Coronary artery (tissue), 2 donors: Measurements from ENCODE around the gene DIS3L2.
"Not testable (repeated sequence)": the region's sequence is repeated elsewhere in the genome, so short reads cannot be mapped to it uniquely, and the experiment has no call there.

Experiments
- DNase-seq: peaks from one replicate; pipeline ENCODE4 v3.0.0-alpha.2; 2017; ENCODE audit warnings: low spot score
- H3K27ac ChIP-seq, 2 donors: fragments of 200-600 bp; sonication (generic); one replicate each; pipeline ENCODE4 v1.5.1; 2016 to 2019
- H3K4me3 ChIP-seq: fragments of 200-600 bp; sonication (generic); 2 replicates; pipeline ENCODE4 v1.5.1; 2016; ENCODE audit warnings: mild to moderate bottlenecking, moderate library complexity
- TF ChIP-seq, protein P1 (sequence below): fragments of 200-600 bp; sonication (generic); IDR thresholded peaks from one replicate; pipeline ENCODE4 v1.5.1; 2019; ENCODE audit warnings: antibody characterized with exemption

The DIS3L2 gene

DNA sequence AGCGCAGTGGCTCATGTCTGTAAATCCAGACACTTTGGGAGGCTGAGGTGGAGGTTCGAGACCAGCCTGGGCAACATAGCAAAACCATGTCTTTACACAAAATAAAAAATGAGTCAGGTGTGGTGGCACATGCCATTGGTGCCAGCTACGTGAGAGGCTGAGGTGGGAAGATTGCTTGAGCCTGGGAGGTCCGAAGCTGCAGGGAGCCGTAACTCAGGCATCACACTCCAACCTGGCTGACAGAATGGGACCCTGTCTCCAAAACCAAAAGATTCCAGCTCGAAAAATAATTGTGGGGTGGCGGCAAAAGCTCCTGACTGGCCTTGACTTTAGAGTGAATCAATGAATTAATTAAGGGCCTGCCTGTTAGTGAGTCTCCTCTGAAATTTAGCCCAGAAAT, 415.8 kb downstream of the DIS3L2 start:
- Histone ChIP-seq H3K4me3 (no peak overlapping the region), H3K27ac (no peak overlapping the region)
- no peak for DNase-seq
- TF ChIP-seq, protein P1, sequence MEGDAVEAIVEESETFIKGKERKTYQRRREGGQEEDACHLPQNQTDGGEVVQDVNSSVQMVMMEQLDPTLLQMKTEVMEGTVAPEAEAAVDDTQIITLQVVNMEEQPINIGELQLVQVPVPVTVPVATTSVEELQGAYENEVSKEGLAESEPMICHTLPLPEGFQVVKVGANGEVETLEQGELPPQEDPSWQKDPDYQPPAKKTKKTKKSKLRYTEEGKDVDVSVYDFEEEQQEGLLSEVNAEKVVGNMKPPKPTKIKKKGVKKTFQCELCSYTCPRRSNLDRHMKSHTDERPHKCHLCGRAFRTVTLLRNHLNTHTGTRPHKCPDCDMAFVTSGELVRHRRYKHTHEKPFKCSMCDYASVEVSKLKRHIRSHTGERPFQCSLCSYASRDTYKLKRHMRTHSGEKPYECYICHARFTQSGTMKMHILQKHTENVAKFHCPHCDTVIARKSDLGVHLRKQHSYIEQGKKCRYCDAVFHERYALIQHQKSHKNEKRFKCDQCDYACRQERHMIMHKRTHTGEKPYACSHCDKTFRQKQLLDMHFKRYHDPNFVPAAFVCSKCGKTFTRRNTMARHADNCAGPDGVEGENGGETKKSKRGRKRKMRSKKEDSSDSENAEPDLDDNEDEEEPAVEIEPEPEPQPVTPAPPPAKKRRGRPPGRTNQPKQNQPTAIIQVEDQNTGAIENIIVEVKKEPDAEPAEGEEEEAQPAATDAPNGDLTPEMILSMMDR, result no peak

DNA sequence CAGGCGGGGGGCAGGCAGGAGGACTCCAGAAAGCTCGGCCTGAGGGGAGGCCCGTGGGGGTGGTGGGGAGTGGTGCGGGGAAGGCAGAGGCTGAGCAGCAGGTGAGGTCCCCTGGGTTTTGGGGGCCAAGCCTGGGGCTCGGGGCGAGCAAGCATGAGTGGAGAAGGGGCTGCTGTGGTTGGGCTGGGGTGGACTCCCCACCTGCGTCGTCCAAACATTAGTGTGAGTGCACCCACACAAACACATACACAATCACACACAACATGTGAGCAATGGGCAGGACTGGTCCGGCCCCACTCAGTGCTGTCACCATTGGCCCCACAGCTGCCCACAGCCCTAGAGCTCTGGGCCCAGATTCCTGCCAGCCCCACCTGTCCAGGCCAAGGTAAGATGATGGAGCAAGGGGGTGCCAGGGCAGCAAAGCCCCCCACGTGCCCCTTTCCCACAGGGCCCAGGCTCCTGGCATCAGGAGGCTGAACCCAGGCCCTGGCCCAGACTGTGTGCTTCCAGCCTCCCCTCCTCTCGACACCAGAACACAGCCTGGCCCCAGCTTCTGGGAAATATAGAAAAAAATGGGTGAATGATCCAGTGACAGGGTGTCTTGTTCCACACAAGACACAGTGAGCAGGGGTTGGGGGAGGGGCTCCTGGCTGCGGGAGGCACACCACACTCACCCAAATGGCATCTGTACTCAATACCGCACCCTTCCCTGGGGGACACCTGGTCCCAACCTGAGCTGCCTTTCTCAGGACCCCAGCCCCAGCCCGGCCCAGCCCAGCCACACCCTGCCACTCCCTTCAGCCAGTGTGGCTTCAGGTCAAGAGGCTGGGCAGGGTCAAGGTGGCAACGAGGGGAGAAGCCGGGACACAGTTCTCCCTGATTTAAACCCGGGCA, 416.6 kb downstream of the DIS3L2 start:
- TF ChIP-seq, protein P1, result no peak
- Histone ChIP-seq H3K27ac (no peak overlapping the region), H3K4me3 (no peak overlapping the region)
- no peak for DNase-seq

DNA sequence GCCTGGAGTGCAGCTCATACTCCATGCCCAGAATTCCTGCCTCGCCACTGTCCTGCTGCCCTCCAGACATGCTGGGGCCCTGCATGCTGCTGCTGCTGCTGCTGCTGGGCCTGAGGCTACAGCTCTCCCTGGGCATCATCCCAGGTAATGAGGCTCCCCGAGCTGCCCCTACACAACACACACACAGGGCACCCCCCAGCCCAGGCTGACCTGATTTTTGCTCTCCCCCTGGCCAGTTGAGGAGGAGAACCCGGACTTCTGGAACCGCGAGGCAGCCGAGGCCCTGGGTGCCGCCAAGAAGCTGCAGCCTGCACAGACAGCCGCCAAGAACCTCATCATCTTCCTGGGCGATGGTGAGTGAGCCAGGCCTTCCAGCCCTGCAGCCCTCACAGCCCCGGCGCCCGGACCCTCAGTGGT, 417.2 kb downstream of the DIS3L2 start, which contains the start of gene ALPP:
TSS of gene ALPP (plus strand) at position 17 of the 417 bp plus-strand sequence. CDS start at position 69, 52 bp downstream.
- not testable (repeated sequence) for H3K4me3 ChIP-seq, DNase-seq, H3K27ac ChIP-seq

DNA sequence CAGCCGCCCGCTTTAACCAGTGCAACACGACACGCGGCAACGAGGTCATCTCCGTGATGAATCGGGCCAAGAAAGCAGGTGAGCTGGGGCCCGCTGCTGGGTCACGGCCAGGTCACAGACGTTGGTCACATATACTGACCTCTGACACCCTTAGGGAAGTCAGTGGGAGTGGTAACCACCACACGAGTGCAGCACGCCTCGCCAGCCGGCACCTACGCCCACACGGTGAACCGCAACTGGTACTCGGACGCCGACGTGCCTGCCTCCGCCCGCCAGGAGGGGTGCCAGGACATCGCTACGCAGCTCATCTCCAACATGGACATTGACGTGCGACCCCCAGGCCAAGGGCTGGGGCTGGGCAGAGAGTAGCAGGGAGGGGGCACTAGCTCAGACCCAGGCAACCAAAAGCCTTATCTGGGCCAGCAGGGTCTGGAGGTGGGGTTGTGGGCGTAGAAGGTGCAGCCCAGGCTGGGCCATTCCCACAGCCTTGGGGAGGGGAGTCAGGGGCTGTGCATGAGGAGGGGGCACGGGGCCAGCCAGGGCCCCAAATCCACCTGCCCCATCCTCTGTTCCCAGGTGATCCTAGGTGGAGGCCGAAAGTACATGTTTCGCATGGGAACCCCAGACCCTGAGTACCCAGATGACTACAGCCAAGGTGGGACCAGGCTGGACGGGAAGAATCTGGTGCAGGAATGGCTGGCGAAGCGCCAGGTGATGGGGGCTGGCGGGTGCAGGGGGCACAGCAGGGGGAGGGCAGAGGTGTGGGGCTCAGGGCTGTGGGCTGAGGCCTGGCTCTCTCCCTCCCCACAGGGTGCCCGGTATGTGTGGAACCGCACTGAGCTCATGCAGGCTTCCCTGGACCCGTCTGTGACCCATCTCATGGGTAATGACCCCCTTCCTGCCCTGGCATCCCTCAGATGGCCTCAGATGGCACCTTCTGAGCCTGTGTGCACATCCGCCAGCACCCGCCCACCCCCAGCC, 418.4 kb downstream of the DIS3L2 start:
- DNase-seq, H3K27ac ChIP-seq, H3K4me3 ChIP-seq: not testable (repeated sequence)

DNA sequence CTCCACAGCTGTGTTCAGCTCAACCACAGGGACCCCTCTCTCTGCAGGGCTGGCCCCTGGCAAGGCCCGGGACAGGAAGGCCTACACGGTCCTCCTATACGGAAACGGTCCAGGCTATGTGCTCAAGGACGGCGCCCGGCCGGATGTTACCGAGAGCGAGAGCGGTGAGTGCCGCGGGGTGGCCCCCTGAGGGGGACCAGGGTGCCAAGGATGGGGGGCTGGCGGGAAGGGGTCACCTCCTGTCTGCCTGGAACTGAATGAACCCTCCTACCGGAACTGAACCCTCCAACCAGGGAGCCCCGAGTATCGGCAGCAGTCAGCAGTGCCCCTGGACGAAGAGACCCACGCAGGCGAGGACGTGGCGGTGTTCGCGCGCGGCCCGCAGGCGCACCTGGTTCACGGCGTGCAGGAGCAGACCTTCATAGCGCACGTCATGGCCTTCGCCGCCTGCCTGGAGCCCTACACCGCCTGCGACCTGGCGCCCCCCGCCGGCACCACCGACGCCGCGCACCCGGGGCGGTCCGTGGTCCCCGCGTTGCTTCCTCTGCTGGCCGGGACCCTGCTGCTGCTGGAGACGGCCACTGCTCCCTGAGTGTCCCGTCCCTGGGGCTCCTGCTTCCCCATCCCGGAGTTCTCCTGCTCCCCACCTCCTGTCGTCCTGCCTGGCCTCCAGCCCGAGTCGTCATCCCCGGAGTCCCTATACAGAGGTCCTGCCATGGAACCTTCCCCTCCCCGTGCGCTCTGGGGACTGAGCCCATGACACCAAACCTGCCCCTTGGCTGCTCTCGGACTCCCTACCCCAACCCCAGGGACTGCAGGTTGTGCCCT, 419.9 kb downstream of the DIS3L2 start:
- H3K4me3 ChIP-seq, DNase-seq, H3K27ac ChIP-seq: not testable (repeated sequence)

DNA sequence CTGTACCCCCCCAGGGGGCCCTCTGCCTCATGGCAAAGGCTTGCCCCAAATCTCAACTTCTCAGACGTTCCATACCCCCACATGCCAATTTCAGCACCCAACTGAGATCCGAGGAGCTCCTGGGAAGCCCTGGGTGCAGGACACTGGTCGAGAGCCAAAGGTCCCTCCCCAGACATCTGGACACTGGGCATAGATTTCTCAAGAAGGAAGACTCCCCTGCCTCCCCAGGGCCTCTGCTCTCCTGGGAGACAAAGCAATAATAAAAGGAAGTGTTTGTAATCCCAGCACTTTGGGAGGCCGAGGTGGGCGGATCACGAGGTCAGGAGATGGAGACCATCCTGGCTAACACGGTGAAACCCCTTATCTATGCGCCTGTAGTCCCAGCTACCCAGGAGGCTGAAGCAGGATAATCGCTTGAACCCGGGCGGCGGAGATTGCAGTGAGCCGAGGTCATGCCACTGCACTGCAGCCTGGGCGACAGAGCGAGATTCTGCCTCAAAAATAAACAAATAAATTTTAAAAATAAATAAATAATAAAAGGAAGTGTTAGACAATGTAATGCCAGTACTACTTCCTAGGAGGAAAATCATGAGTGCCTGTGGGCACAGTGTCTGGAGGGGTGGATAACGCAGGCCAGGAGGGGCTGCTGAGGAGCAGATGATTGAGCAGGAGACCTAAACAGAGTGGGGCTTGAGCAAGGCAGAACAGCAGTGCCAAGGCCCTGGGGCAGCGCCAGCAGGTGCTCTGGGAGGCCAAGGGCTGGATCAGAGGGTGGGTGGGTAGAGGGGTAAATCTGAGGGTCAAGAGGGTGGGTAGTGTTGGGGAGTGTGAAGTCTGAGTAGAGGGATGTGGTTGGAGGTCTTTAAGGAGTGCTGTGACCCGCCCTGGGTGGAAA, 421.1 kb downstream of the DIS3L2 start:
- H3K27ac ChIP-seq, result no peak overlapping the region
- TF ChIP-seq, protein P1, result no peak
- no peak for DNase-seq
- H3K4me3 ChIP-seq, result no peak overlapping the region

DNA sequence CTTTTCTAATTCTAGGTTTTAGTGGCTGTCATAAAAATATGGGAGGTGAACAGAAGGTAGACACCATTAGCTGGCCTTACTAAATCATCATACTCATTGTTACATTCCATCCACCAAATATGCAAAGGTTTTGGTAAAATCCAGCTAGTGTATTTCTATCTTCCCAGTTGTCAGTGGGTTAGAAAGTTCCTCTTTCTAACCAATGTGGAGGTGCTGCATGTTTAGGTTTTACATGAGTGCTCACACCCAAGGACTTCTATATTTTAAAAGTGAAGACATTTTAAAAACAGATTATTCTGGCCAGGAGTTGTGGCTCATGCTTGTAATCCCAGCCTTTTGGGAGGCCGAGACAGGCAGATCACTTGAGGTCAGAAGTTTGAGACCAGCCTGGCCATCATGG, 423.0 kb downstream of the DIS3L2 start:
- H3K27ac ChIP-seq, result no peak overlapping the region
- no peak overlapping the region for H3K4me3 ChIP-seq
- TF ChIP-seq, protein P1, result no peak
- DNase-seq, result no peak

DNA sequence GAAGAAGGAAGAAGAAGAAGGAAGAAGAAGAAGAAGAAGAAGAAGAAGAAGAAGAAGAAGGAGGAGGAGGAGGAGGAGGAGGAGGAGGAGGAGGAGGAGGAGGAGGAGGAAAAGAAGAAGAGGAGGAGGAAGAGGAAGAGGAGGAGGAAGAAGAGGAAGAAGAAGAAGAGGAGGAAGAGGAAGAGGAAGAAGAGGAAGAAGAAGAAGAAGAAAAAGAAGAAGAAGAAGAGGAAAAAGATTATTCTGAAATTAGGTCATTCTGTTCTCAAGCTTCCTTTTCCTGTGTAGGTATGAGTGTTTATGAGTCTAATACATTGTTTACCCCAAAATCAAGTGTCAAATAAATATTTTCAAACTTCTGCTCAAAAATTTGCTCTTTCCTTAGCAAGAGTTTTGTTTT, 423.5 kb downstream of the DIS3L2 start:
- not testable (repeated sequence) for DNase-seq, H3K27ac ChIP-seq

More for the DNA sequence above, 423.5 kb downstream of the DIS3L2 start:
- not testable (repeated sequence) for H3K4me3 ChIP-seq
